ENCODE results near the gene DDIT3. TPM values are rescaled to one million over a fixed set of nuclear protein-coding genes. Genes with fewer than 3 reads are reported as not detected.
A peak's percentile ranks its signal among the peaks of the same experiment; 100 is the strongest.

DDIT3 gene
- total RNA-seq, 1 experiment from 2014 or later: 79.2 TPM

- Mint-ChIP-seq H3K27ac (ENCODE audit: unreplicated experiment) (peak overlapping the region; percentile 94), H3K4me1 (ENCODE audit: low read depth, unreplicated experiment) (peaks cover 22% of the 10 kb centered on the region), H3K27me3 (ENCODE audit: insufficient read depth, unreplicated experiment) (no peaks in the 10 kb centered on the region), H3K36me3 (ENCODE audit: insufficient read depth, unreplicated experiment) (peaks cover 100% of the 10 kb centered on the region), H3K4me3 (ENCODE audit: unreplicated experiment) (no peak overlapping the region), H3K9me3 (ENCODE audit: unreplicated experiment) (no peaks in the 10 kb centered on the region)
- Histone ChIP-seq H3K9me3 (no peaks in the 10 kb centered on the region), H3K4me1 (peaks cover 17% of the 10 kb centered on the region), H3K4me3 (ENCODE audit: low read depth, low read length) (no peak overlapping the region), H3K27me3 (replicated peaks; ENCODE audit: control insufficient read depth, insufficient read depth, low read length) (no peaks in the 10 kb centered on the region), H3K36me3 (ENCODE audit: control insufficient read depth, insufficient read depth, low read length) (peaks cover 4% of the 10 kb centered on the region)
- CTCF ChIA-PET: no interaction called here
- no peak for DNase-seq
- TF ChIP-seq, protein P1, sequence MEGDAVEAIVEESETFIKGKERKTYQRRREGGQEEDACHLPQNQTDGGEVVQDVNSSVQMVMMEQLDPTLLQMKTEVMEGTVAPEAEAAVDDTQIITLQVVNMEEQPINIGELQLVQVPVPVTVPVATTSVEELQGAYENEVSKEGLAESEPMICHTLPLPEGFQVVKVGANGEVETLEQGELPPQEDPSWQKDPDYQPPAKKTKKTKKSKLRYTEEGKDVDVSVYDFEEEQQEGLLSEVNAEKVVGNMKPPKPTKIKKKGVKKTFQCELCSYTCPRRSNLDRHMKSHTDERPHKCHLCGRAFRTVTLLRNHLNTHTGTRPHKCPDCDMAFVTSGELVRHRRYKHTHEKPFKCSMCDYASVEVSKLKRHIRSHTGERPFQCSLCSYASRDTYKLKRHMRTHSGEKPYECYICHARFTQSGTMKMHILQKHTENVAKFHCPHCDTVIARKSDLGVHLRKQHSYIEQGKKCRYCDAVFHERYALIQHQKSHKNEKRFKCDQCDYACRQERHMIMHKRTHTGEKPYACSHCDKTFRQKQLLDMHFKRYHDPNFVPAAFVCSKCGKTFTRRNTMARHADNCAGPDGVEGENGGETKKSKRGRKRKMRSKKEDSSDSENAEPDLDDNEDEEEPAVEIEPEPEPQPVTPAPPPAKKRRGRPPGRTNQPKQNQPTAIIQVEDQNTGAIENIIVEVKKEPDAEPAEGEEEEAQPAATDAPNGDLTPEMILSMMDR (IDR thresholded peaks at IDR 0.05; ENCODE audit: insufficient read depth in 1 of 2, low read depth in 1 of 2, low read length in 1 of 2, severe bottlenecking in 1 of 2, unreplicated experiment in 1 of 2): no peak
- BruUV-seq (replicated peaks): no TSS peak
- intact Hi-C loops (cut with micrococcal nuclease; ENCODE audit: unreplicated experiment): no loop called here
- POLR2A ChIA-PET: interaction anchor here (0.6 to 0.9 kb wide), 2 partner anchors 13 to 28 kb away, joined by 3 to 7 read pairs; no protein-coding TSS in a partner anchor
These were observed 3.6 kb downstream of the DDIT3 start for GRCh38 chr12:57516617-57517153.

DNA sequence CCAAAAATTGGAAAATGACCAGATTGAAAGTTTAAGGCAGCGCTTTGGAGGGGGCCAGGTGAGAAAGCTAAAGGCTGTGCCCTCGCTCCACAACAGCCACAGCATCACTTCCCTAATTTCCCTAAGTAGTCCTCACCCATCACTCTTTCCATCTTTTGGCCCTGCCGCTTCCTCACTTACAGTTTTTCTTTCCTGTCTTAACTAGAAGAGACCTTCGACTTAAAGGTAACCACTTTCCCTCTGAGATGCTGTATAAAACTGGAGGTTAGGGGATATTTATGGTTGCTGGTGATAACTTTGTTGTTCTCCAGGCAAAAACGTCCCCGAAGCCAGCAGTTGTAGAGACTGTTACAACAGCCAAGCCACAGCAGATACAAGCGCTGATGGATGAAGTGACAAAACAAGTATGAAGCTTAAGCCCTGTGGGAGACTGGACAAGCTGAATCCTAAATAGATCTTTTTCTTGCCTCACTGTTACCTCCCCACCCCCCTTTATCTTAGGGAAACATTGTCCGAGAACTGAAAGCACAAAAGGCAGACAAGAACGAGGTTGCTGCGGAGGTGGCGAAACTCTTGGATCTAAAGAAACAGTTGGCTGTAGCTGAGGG lies 4.3 kb downstream of the DDIT3 start:
- intact Hi-C loops (cut with micrococcal nuclease; ENCODE audit: unreplicated experiment): no loop called here
- Histone ChIP-seq H3K9me3 (no peaks in the 10 kb centered on the region), H3K36me3 (ENCODE audit: control insufficient read depth, insufficient read depth, low read length) (peaks cover 4% of the 10 kb centered on the region), H3K27me3 (replicated peaks; ENCODE audit: control insufficient read depth, insufficient read depth, low read length) (no peaks in the 10 kb centered on the region), H3K4me3 (ENCODE audit: low read depth, low read length) (no peak overlapping the region), H3K4me1 (peaks cover 11% of the 10 kb centered on the region)
- DNase-seq: no peak
- no peak overlapping the region for H3K27ac Mint-ChIP-seq (ENCODE audit: unreplicated experiment)
- H3K4me3 Mint-ChIP-seq (ENCODE audit: unreplicated experiment): no peak overlapping the region
- TSS peak; percentile 4 for BruUV-seq (replicated peaks)
- peaks cover 100% of the 10 kb centered on the region for H3K36me3 Mint-ChIP-seq (ENCODE audit: insufficient read depth, unreplicated experiment)
- no peaks in the 10 kb centered on the region for H3K9me3 Mint-ChIP-seq (ENCODE audit: unreplicated experiment)
- no peaks in the 10 kb centered on the region for H3K27me3 Mint-ChIP-seq (ENCODE audit: insufficient read depth, unreplicated experiment)
- ChIA-PET POLR2A (no interaction called here), CTCF (no interaction called here)
- TF ChIP-seq, protein P1 (IDR thresholded peaks at IDR 0.05; ENCODE audit: insufficient read depth in 1 of 2, low read depth in 1 of 2, low read length in 1 of 2, severe bottlenecking in 1 of 2, unreplicated experiment in 1 of 2): no peak
- H3K4me1 Mint-ChIP-seq (ENCODE audit: low read depth, unreplicated experiment): peaks cover 22% of the 10 kb centered on the region

DNA sequence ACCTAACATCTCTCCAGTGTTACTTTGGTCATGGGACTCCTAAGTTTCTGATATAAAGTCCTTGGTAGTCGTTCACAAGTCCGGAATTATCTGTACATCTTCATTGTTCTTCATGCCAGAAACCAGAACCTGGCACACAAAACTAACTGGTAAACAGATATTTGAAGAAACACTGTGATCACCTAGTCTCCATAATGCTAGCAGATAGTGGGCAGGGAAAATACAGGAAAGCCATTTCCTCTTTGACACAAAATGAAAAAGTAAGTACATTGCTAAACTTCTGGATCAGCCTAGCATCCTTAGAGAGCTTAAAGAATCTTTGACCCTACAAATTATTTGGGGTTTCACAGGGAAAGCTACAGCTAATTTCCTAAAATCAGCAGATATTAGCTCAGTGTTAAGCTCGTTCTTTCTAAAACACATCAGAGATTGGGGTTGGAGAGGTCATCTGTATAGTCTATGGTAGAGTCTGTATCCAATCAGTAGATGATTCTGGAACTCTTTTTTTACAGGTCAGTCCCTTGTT lies 4.8 kb downstream of the DDIT3 start:
- no peak for DNase-seq
- no peak overlapping the region for H3K4me3 ChIP-seq (ENCODE audit: low read depth, low read length)
- no peaks in the 10 kb centered on the region for H3K27me3 ChIP-seq (replicated peaks; ENCODE audit: control insufficient read depth, insufficient read depth, low read length)
- BruUV-seq (replicated peaks): no TSS peak
- Mint-ChIP-seq H3K27ac (ENCODE audit: unreplicated experiment) (no peak overlapping the region), H3K27me3 (ENCODE audit: insufficient read depth, unreplicated experiment) (no peaks in the 10 kb centered on the region), H3K36me3 (ENCODE audit: insufficient read depth, unreplicated experiment) (peaks cover 100% of the 10 kb centered on the region), H3K4me3 (ENCODE audit: unreplicated experiment) (no peak overlapping the region), H3K4me1 (ENCODE audit: low read depth, unreplicated experiment) (peaks cover 22% of the 10 kb centered on the region), H3K9me3 (ENCODE audit: unreplicated experiment) (no peaks in the 10 kb centered on the region)
- ChIA-PET POLR2A (no interaction called here), CTCF (no interaction called here)
- intact Hi-C loops (cut with micrococcal nuclease; ENCODE audit: unreplicated experiment): no loop called here
- TF ChIP-seq, protein P1 (IDR thresholded peaks at IDR 0.05; ENCODE audit: insufficient read depth in 1 of 2, low read depth in 1 of 2, low read length in 1 of 2, severe bottlenecking in 1 of 2, unreplicated experiment in 1 of 2): no peak
- peaks cover 4% of the 10 kb centered on the region for H3K36me3 ChIP-seq (ENCODE audit: control insufficient read depth, insufficient read depth, low read length)
- H3K9me3 ChIP-seq: no peaks in the 10 kb centered on the region
- peaks cover 9% of the 10 kb centered on the region; the same call in 1 of the 2 replicates for H3K4me1 ChIP-seq

Measured in Caco-2 (cell line).